GM12891 (cell line): Measurements from ENCODE around the gene BRF1.

Experiments
- POLR2A ChIP-seq: IDR thresholded peaks from 2 replicates; pipeline ENCODE4 v1.6.1; 2011; ENCODE audit warnings: low read depth, low read length, control low read depth
- POLR2AphosphoS5 ChIP-seq: IDR thresholded peaks from 2 replicates; pipeline ENCODE4 v1.6.1; 2011; ENCODE audit warnings: low read depth, low read length, control low read depth
- POU2F2 ChIP-seq: IDR thresholded peaks from 2 replicates; pipeline ENCODE4 v1.6.1; 2011; ENCODE audit warnings: low read depth, mild to moderate bottlenecking, control low read depth, low read length, moderate library complexity
- SPI1 ChIP-seq: IDR thresholded peaks from 2 replicates; pipeline ENCODE4 v1.6.1; 2011; ENCODE audit warnings: low read depth, low read length, control low read depth
- TAF1 ChIP-seq: IDR thresholded peaks from 2 replicates; pipeline ENCODE4 v1.6.1; 2011; ENCODE audit warnings: low read depth, low read length, control low read depth

DNA sequence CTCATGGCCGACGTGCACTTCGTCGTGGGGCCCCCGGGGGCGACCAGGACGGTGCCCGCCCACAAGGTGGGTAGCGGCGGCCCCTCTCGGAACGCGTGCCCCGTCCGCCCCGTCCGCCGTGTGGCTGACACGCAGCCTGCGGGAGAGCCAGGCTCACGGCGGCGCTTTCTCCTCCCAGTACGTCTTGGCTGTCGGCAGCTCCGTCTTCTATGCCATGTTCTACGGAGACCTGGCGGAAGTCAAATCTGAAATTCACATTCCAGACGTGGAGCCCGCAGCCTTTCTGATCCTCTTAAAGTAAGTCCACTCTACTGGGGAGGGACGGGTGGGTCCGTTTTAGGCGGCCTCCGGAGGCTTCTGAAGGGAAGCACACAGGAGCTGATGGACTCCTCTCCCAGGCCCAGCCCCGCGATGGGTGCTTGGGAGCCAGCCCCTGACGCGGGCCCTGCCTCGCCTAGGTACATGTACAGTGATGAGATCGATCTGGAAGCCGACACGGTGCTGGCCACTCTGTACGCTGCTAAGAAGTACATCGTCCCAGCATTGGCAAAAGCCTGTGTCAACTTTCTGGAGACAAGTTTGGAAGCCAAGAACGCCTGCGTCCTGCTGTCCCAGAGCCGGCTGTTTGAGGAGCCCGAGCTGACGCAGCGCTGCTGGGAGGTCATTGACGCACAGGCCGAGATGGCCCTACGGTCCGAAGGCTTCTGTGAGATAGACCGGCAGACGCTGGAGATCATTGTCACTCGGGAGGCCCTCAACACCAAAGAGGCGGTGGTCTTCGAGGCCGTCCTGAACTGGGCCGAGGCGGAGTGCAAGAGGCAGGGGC, 51.4 kb downstream of the BRF1 start:
- TF ChIP-seq POLR2AphosphoS5 (no peak), POLR2A (no peak), TAF1 (no peak), POU2F2 (no peak), SPI1 (no peak)
